ENCODE measurements around the gene NEK3.
"Not testable (repeated sequence)": the region's sequence is repeated elsewhere in the genome, so short reads cannot be mapped to it uniquely, and the experiment has no call there.

NEK3 gene

GRCh38 chr13:52118095-52118494 lies 41.3 kb downstream of the NEK3 start:
- DNase-seq (ENCODE audit: low read depth): no peak

- DNase-seq (ENCODE audit: low read depth): no peak
These were observed 46.8 kb downstream of the NEK3 start for GRCh38 chr13:52112591-52112990.

GRCh38 chr13:52109116-52109670 lies 50.2 kb downstream of the NEK3 start:
- no peak for DNase-seq (ENCODE audit: low read depth)

GRCh38 chr13:52105841-52106240 lies 53.6 kb downstream of the NEK3 start:
- no peak for DNase-seq (ENCODE audit: low read depth)

- no peak for DNase-seq (ENCODE audit: low read depth)
These were observed 54.8 kb downstream of the NEK3 start for GRCh38 chr13:52104624-52105023.

GRCh38 chr13:52103386-52103785 lies 56.0 kb downstream of the NEK3 start:
- DNase-seq (ENCODE audit: low read depth): no peak

- DNase-seq (ENCODE audit: low read depth): not testable (repeated sequence)
These were observed 57.0 kb downstream of the NEK3 start for GRCh38 chr13:52102423-52102822.

- DNase-seq (ENCODE audit: low read depth): no peak
These were observed 62.2 kb downstream of the NEK3 start for GRCh38 chr13:52097197-52097596.

GRCh38 chr13:52096748-52097147 lies 62.6 kb downstream of the NEK3 start:
- DNase-seq (ENCODE audit: low read depth): no peak

- no peak for DNase-seq (ENCODE audit: low read depth)
These were observed 63.3 kb downstream of the NEK3 start for GRCh38 chr13:52096062-52096461.

- DNase-seq (ENCODE audit: low read depth): no peak
These were observed 67.3 kb downstream of the NEK3 start for GRCh38 chr13:52092087-52092486.

GRCh38 chr13:52091473-52091872 lies 67.9 kb downstream of the NEK3 start:
- no peak for DNase-seq (ENCODE audit: low read depth)

- DNase-seq (ENCODE audit: low read depth): peak; percentile 31
These were observed 74.0 kb downstream of the NEK3 start for GRCh38 chr13:52085421-52085820.

GRCh38 chr13:52084981-52085380 lies 74.4 kb downstream of the NEK3 start:
- DNase-seq (ENCODE audit: low read depth): not testable (repeated sequence)
